ENCODE measurements around the gene MGMT.

DNA sequence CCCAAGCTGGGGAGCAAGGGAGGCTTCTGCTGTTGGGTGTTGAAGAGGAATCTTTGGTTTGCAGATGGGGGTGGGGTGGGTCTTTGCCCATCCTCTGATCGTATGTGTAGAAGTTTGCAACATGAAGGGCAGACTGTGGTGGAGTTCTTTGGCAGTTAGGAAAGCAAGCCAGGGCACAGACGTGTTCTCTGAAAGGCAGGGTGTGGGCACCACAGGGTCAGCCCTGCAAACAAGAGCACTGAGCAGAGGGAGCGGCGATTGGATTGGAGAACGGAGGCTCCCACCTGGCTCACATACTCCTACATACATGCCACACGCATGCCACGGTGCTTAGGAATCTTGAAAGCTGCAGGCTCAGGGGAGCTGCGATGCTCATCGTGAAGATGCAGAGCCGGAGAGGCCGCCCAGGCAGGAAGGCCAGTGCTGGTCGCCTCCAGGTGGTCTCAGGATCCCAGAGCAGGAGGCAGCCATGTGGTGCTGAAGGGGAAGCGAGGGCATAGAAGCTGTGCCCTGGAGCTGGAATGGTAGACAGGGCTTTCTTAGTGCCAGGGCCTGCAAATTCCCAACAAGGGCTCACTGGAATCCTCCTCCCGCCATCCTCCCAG lies 149.0 kb downstream of the MGMT start:
- TF ChIP-seq, protein P1, sequence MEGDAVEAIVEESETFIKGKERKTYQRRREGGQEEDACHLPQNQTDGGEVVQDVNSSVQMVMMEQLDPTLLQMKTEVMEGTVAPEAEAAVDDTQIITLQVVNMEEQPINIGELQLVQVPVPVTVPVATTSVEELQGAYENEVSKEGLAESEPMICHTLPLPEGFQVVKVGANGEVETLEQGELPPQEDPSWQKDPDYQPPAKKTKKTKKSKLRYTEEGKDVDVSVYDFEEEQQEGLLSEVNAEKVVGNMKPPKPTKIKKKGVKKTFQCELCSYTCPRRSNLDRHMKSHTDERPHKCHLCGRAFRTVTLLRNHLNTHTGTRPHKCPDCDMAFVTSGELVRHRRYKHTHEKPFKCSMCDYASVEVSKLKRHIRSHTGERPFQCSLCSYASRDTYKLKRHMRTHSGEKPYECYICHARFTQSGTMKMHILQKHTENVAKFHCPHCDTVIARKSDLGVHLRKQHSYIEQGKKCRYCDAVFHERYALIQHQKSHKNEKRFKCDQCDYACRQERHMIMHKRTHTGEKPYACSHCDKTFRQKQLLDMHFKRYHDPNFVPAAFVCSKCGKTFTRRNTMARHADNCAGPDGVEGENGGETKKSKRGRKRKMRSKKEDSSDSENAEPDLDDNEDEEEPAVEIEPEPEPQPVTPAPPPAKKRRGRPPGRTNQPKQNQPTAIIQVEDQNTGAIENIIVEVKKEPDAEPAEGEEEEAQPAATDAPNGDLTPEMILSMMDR (conservative IDR thresholded peaks at IDR 0.05), result no peak
- TF ChIP-seq EZH2 (IDR thresholded peaks at IDR 0.05; ENCODE audit: low read depth), result no peak

All from PC-9 (cell line).